Loucy (cell line): ENCODE measurements around the gene ALKAL2.

Experiments
- H2AFZ ChIP-seq: fragments of 200-600 bp; sonication (generic); 2 replicates; pipeline ENCODE4 v1.6.0; 2016; ENCODE audit warnings: antibody characterized with exemption, mild to moderate bottlenecking, low read length, moderate library complexity
- H3F3A ChIP-seq: fragments of 200-600 bp; 2 replicates; pipeline ENCODE4 v1.6.0; 2016; ENCODE audit warnings: antibody characterized with exemption, low read depth, mild to moderate bottlenecking
- H3K27me3 ChIP-seq: fragments of 200-600 bp; sonication (generic); 2 replicates; pipeline ENCODE4 v1.6.1; 2014; ENCODE audit warnings: low read length, mild to moderate bottlenecking; ENCODE audit not compliant: insufficient read depth, poor library complexity, severe bottlenecking
- H3K36me3 ChIP-seq: fragments of 200-600 bp; sonication (generic); 2 replicates; pipeline ENCODE4 v1.6.1; 2016; ENCODE audit warnings: low read length; ENCODE audit not compliant: insufficient read depth
- H3K4me1 ChIP-seq: fragments of 200-600 bp; sonication (generic); 2 replicates; pipeline ENCODE4 v1.5.1; 2014; ENCODE audit warnings: low read length, mild to moderate bottlenecking; ENCODE audit not compliant: insufficient read depth, poor library complexity, severe bottlenecking
- H3K4me2 ChIP-seq: fragments of 200-600 bp; sonication (generic); 2 replicates; pipeline ENCODE4 v1.6.0; 2014; ENCODE audit warnings: antibody characterized with exemption, low read length, low read depth, mild to moderate bottlenecking; ENCODE audit not compliant: poor library complexity, severe bottlenecking
- H3K4me3 ChIP-seq: fragments of 200-600 bp; sonication (generic); 2 replicates; pipeline ENCODE4 v1.5.1; 2014; ENCODE audit warnings: low read length, mild to moderate bottlenecking, mixed read lengths; ENCODE audit not compliant: poor library complexity, severe bottlenecking
- H3K79me2 ChIP-seq: fragments of 200-600 bp; sonication (generic); 2 replicates; pipeline ENCODE4 v1.6.1; 2014; ENCODE audit warnings: low read length; ENCODE audit not compliant: insufficient read depth
- H3K9ac ChIP-seq: fragments of 200-600 bp; sonication (generic); 2 replicates; pipeline ENCODE4 v1.6.0; 2014; ENCODE audit warnings: mild to moderate bottlenecking, low read depth, low read length, moderate library complexity; ENCODE audit not compliant: poor library complexity, severe bottlenecking
- H3K9me2 ChIP-seq: fragments of 200-600 bp; sonication (generic); replicated peaks from 2 replicates; pipeline ENCODE4 v1.6.1; 2016; ENCODE audit warnings: low read depth, low read length, mixed read lengths
- H3K9me3 ChIP-seq: fragments of 200-600 bp; sonication (generic); 2 replicates; pipeline ENCODE4 v1.6.1; 2014; ENCODE audit warnings: mild to moderate bottlenecking, antibody characterized with exemption, low read length, low read depth; ENCODE audit not compliant: insufficient read depth
- H4K20me1 ChIP-seq: fragments of 200-600 bp; sonication (generic); 2 replicates; pipeline ENCODE4 v1.6.0; 2014; ENCODE audit warnings: antibody characterized with exemption, low read length, mild to moderate bottlenecking; ENCODE audit not compliant: insufficient read depth, poor library complexity, severe bottlenecking
- CTCF ChIP-seq: fragments of 200-600 bp; sonication (generic); conservative IDR thresholded peaks from 2 replicates; pipeline ENCODE4 v1.5.1; 2014; ENCODE audit warnings: mild to moderate bottlenecking, antibody characterized with exemption, low read length
- EZH2phosphoT487 ChIP-seq: fragments of 200-600 bp; IDR thresholded peaks from 2 replicates; pipeline ENCODE4 v1.6.1; 2018; ENCODE audit warnings: antibody characterized with exemption, mild to moderate bottlenecking, moderate library complexity, borderline replicate concordance

ALKAL2 gene

GRCh38 chr2:332592-332991, 44.7 kb upstream of the ALKAL2 start:
- Histone ChIP-seq H3K27me3 (no peaks in the 10 kb centered on the region), H3K79me2 (no peaks in the 10 kb centered on the region)

GRCh38 chr2:328761-329160, 40.9 kb upstream of the ALKAL2 start:
- no peak overlapping the region for H3K9ac ChIP-seq
- H3F3A ChIP-seq = no peaks in the 10 kb centered on the region
- peaks cover 5% of the 10 kb centered on the region; the same call in 1 of the 2 replicates for H3K9me3 ChIP-seq
- TF ChIP-seq CTCF (no peak), EZH2phosphoT487 (no peak)
- H3K27me3 ChIP-seq = no peaks in the 10 kb centered on the region
- no peak overlapping the region for H2AFZ ChIP-seq
- no peaks in the 10 kb centered on the region for H3K79me2 ChIP-seq
- no peaks in the 10 kb centered on the region for H3K36me3 ChIP-seq
- no peaks in the 10 kb centered on the region for H4K20me1 ChIP-seq
- H3K9me2 ChIP-seq = no peaks in the 10 kb centered on the region
- no peak overlapping the region for H3K4me3 ChIP-seq
- H3K4me1 ChIP-seq = no peaks in the 10 kb centered on the region
- H3K4me2 ChIP-seq = no peak overlapping the region

More at GRCh38 chr2:332592-332991, 44.7 kb upstream of the ALKAL2 start:
- TF ChIP-seq CTCF (peak; percentile 59), EZH2phosphoT487 (no peak)
- no peak overlapping the region for H2AFZ ChIP-seq
- H3K9me3 ChIP-seq = peaks cover 20% of the 10 kb centered on the region; the same call in 1 of the 2 replicates
- no peaks in the 10 kb centered on the region for H3K36me3 ChIP-seq
- no peak overlapping the region for H3K4me3 ChIP-seq
- H3K9me2 ChIP-seq = no peaks in the 10 kb centered on the region
- H3K4me1 ChIP-seq = no peaks in the 10 kb centered on the region
- no peak overlapping the region for H3K4me2 ChIP-seq
- H3F3A ChIP-seq = no peaks in the 10 kb centered on the region
- H3K9ac ChIP-seq = no peak overlapping the region
- no peaks in the 10 kb centered on the region for H4K20me1 ChIP-seq

- H3K9me3 ChIP-seq = no peaks in the 10 kb centered on the region; the same call in 1 of the 2 replicates
- no peaks in the 10 kb centered on the region for H3F3A ChIP-seq
- no peaks in the 10 kb centered on the region for H3K79me2 ChIP-seq
- TF ChIP-seq CTCF (no peak), EZH2phosphoT487 (no peak)
- H4K20me1 ChIP-seq = no peaks in the 10 kb centered on the region
- no peak overlapping the region for H3K4me3 ChIP-seq
- no peaks in the 10 kb centered on the region for H3K4me1 ChIP-seq
- H3K9ac ChIP-seq = no peak overlapping the region
- no peak overlapping the region for H3K4me2 ChIP-seq
- no peaks in the 10 kb centered on the region for H3K36me3 ChIP-seq
- H2AFZ ChIP-seq = no peak overlapping the region
- H3K27me3 ChIP-seq = no peaks in the 10 kb centered on the region
- no peaks in the 10 kb centered on the region for H3K9me2 ChIP-seq
Measured at GRCh38 chr2:323035-323434, 35.1 kb upstream of the ALKAL2 start.
